ENCODE results near the gene RTTN.

DNA sequence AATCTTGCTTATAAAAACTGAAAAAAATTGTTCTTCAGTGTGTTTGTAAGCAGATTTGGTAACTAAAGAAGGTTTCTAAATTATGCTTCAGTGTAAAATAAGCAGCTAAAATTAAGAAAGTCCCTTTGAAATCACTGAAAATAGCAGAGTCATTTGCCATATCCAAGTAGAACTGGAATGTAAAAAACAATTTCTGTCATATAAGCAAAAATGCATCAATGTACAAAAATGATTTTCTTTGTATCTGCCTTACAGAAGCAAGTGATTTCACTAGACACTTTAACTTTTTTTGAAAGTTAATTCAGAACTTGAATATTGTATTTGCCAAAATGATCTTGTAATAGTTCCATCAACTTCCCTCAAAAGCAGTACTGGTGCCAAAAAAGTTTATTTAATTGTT lies 136.1 kb downstream of the RTTN start:
- no peak for TF ChIP-seq CTCF (IDR thresholded peaks at IDR 0.05; ENCODE audit: insufficient read depth, low read length, poor library complexity, severe bottlenecking)
- TF ChIP-seq EZH2phosphoT487 (conservative IDR thresholded peaks at IDR 0.05; ENCODE audit: low read length): no peak

All from SU-DHL-6 (cell line).